ENCODE results near the gene NRP1. TPM values are rescaled to one million over a fixed set of nuclear protein-coding genes. Genes with fewer than 3 reads are reported as not detected.
"Not testable (repeated sequence)": the region's sequence is repeated elsewhere in the genome, so short reads cannot be mapped to it uniquely, and the experiment has no call there.

Gene NRP1
- total RNA-seq (under 1 TPM; 0.60 to 0.88 TPM), polyA plus RNA-seq (not detected), total RNA-seq (0 to 1.3 (median 0.26) reads per million in 6 experiments)

GRCh38 chr10:33334153-33334804 is at the start of gene NRP1:
NRP1 (minus strand) TSS chr10:33334667; CDS start chr10:33334382, 285 bp downstream.
- Mint-ChIP-seq H3K4me1 (peaks cover 3 to 28% (median 20%) of the 10 kb centered on the region in 4 donors), H3K27ac (peak within 1 kb of the TSS in 1 of 10 donors; percentile 29), H3K9me3 (no peaks in the 10 kb centered on the region), H3K36me3 (no peaks in the 10 kb centered on the region), H3K27me3 (peaks cover 35 to 68% (median 59%) of the 10 kb centered on the region in 5 donors), H3K4me3 (peak within 1 kb of the TSS; percentile 71 to 87 (median 82))
- peak; percentile 32 to 52 for ATAC-seq
- peak in 3 of 10 donors; percentile 1 to 13 (median 4) for DNase-seq
- POLR2A ChIA-PET: interaction anchor here (0.6 kb wide), 1 partner anchor 678 kb away, joined by 3 read pairs; no protein-coding TSS in a partner anchor

DNA sequence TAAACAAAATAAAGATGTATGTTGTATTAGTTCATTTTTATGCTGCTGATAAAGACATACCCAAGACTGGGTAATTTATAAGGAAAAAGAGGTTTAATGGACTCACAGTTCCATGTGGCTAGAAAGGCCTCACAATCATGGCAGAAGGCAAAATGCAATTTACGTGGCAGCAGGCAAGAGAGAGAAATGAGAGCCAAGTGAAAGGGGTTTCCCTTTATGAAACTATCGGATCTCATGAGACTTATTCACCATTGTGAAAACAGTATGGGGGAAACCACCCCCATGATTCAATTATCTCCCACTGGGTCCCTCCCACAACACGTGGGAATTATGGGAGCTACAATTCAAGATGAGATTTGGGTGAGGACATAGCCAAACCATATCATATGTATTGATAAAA is 49.7 kb upstream of the NRP1 start:
- H3K27ac Mint-ChIP-seq, DNase-seq, H3K36me3 Mint-ChIP-seq, H3K4me1 Mint-ChIP-seq, H3K4me3 Mint-ChIP-seq, POLR2A ChIA-PET, H3K9me3 Mint-ChIP-seq, ATAC-seq: not testable (repeated sequence)
- H3K27me3 Mint-ChIP-seq: peaks cover 3 to 38% (median 13%) of the 10 kb centered on the region in 5 donors

- ATAC-seq (no peak), DNase-seq (no peak)
- Mint-ChIP-seq H3K27me3 (peaks cover 4 to 27% (median 9%) of the 10 kb centered on the region in 5 donors), H3K27ac (no peak overlapping the region), H3K4me1 (no peaks in the 10 kb centered on the region), H3K36me3 (no peaks in the 10 kb centered on the region), H3K9me3 (no peaks in the 10 kb centered on the region), H3K4me3 (no peak overlapping the region)
- POLR2A ChIA-PET: no interaction called here
Measured at GRCh38 chr10:33382921-33383713, 48.6 kb upstream of the NRP1 start.

- no peak overlapping the region for H3K4me3 Mint-ChIP-seq
- DNase-seq: no peak
- no peaks in the 10 kb centered on the region for H3K4me1 Mint-ChIP-seq
- ATAC-seq: no peak
- no peaks in the 10 kb centered on the region for H3K36me3 Mint-ChIP-seq
- H3K27me3 Mint-ChIP-seq: peaks cover 4 to 21% (median 7%) of the 10 kb centered on the region in 5 donors
- POLR2A ChIA-PET: no interaction called here
- no peaks in the 10 kb centered on the region for H3K9me3 Mint-ChIP-seq
- no peak overlapping the region for H3K27ac Mint-ChIP-seq
Measured at GRCh38 chr10:33382216-33382600, 47.7 kb upstream of the NRP1 start.

DNA sequence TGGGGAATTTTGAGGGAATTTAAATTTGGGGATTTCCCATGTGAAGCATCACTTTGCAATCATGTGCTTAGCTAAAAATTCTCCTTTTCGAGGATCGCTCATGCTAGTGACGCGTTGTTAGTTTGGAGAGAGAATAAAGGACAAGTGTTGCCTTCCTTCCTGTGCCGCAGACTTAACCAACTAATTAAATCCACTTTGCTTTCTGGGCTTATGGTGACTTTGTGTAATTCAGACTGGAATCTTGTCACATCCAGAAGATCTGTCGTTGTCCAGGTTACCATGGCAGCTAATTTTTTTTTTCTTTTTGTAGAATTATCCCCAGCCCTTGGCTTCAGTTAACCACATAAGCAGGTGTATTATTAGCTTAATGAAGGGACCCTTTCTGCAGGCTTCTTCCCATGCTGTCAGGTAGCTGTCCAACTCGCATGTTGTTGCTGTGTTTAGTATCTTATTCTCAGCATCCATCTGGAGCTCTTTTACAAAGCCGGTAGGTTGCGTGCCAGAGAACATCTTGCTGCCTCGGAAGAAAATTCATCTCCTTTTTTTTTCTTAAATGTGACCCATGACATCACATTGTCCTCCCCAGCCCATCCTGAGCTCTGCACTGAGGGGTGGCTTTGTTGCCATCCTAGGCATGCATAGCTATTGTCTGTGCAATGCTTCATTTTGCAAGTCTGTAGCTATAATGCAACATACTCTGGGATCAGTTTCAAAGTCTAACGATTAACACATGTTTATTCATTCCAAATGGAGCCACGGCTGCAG is 47.2 kb upstream of the NRP1 start:
- POLR2A ChIA-PET: no interaction called here

GRCh38 chr10:33377658-33378025 is 43.2 kb upstream of the NRP1 start:
- no peaks in the 10 kb centered on the region for H3K9me3 Mint-ChIP-seq
- no peak overlapping the region for H3K27ac Mint-ChIP-seq
- POLR2A ChIA-PET: no interaction called here
- no peaks in the 10 kb centered on the region for H3K4me1 Mint-ChIP-seq
- H3K36me3 Mint-ChIP-seq: no peaks in the 10 kb centered on the region
- H3K27me3 Mint-ChIP-seq: peaks cover 0 to 9% (median 2%) of the 10 kb centered on the region in 5 donors
- ATAC-seq: no peak
- H3K4me3 Mint-ChIP-seq: no peak overlapping the region
- DNase-seq: no peak

More for the DNA sequence above, 47.2 kb upstream of the NRP1 start:
- ATAC-seq (no peak), DNase-seq (no peak)
- no peaks in the 10 kb centered on the region for H3K4me1 Mint-ChIP-seq
- H3K4me3 Mint-ChIP-seq: no peak overlapping the region
- H3K36me3 Mint-ChIP-seq: no peaks in the 10 kb centered on the region
- peaks cover 2 to 15% (median 5%) of the 10 kb centered on the region in 5 donors for H3K27me3 Mint-ChIP-seq
- no peak overlapping the region for H3K27ac Mint-ChIP-seq
- H3K9me3 Mint-ChIP-seq: no peaks in the 10 kb centered on the region

DNA sequence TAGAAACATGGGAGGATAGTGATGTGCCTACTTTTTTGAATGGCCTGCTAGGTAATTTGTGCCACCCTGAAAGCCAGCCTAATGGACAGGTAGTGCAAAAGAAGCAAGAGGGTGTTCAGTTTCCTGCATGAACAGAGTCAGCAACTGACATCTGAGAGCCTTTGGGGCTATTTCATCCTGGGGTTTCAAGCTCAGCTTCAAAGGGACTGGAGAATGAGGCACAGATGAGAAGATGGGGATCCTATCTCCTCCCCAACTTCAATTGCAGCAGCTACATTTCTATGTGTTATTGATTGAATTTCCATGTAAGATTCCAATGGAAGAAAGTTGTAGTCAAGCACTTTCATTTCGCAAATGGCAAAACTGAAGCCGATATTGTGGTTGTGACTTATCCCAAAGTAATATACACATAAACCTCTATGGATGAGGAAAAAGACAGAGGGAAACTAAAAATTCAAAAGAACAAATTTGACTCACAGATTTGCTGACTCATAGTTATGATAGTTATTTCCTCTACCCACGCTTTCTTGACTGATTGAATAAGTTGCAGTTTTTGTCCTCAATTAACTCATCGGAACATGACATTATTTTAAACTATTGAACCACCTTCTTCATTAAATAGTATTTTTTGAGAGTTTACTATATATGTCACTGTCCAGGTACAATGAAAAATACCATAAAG is 42.6 kb upstream of the NRP1 start:
- Mint-ChIP-seq H3K4me3 (no peak overlapping the region), H3K36me3 (no peaks in the 10 kb centered on the region), H3K27ac (no peak overlapping the region), H3K9me3 (no peaks in the 10 kb centered on the region), H3K4me1 (no peaks in the 10 kb centered on the region), H3K27me3 (peaks cover 0 to 6% (median 4%) of the 10 kb centered on the region in 5 donors)
- ATAC-seq: no peak
- POLR2A ChIA-PET: no interaction called here
- DNase-seq: no peak

GRCh38 chr10:33376476-33376875 is 42.0 kb upstream of the NRP1 start:
- Mint-ChIP-seq H3K36me3 (no peaks in the 10 kb centered on the region), H3K9me3 (no peaks in the 10 kb centered on the region), H3K4me3 (no peak overlapping the region), H3K4me1 (no peaks in the 10 kb centered on the region), H3K27ac (no peak overlapping the region), H3K27me3 (peaks cover 0 to 6% (median 4%) of the 10 kb centered on the region in 5 donors)
- ATAC-seq (no peak), DNase-seq (no peak)
- POLR2A ChIA-PET: no interaction called here

DNA sequence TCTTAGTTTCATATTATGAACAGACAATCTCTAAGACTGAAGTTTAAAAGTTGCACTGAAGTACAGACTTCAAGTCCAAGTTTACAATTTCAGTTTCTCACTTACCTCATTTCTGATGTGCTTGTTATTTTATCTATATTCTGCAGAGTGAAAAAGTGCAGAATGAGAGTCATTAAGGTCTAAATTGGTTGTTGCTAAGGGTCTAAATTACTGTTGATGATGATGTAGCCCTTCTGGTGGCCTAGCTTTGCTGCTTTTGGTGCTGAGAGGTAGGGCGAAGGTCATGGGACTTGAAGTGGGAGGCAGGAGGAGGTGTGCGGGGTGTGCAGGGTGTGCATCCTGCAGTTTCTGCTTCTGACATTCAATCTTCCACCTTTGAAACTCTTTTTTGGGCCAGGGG is 38.8 kb upstream of the NRP1 start:
- Mint-ChIP-seq H3K36me3 (peaks cover 0 to 7% (median 0%) of the 10 kb centered on the region in 3 donors), H3K27me3 (peaks cover 1 to 8% (median 6%) of the 10 kb centered on the region in 5 donors), H3K4me1 (no peaks in the 10 kb centered on the region), H3K27ac (no peak overlapping the region), H3K9me3 (peaks cover 0 to 8% (median 0%) of the 10 kb centered on the region in 9 donors), H3K4me3 (no peak overlapping the region)
- POLR2A ChIA-PET: no interaction called here
- DNase-seq (no peak), ATAC-seq (no peak)

- Mint-ChIP-seq H3K27ac (no peak overlapping the region), H3K4me3 (no peak overlapping the region), H3K27me3 (peaks cover 3 to 13% (median 8%) of the 10 kb centered on the region in 5 donors), H3K36me3 (peaks cover 0 to 12% (median 0%) of the 10 kb centered on the region in 3 donors), H3K4me1 (no peaks in the 10 kb centered on the region), H3K9me3 (peaks cover 0 to 18% (median 7%) of the 10 kb centered on the region in 9 donors)
- ATAC-seq: no peak
- POLR2A ChIA-PET: no interaction called here
- no peak for DNase-seq
Measured at GRCh38 chr10:33371234-33371633, 36.8 kb upstream of the NRP1 start.

DNA sequence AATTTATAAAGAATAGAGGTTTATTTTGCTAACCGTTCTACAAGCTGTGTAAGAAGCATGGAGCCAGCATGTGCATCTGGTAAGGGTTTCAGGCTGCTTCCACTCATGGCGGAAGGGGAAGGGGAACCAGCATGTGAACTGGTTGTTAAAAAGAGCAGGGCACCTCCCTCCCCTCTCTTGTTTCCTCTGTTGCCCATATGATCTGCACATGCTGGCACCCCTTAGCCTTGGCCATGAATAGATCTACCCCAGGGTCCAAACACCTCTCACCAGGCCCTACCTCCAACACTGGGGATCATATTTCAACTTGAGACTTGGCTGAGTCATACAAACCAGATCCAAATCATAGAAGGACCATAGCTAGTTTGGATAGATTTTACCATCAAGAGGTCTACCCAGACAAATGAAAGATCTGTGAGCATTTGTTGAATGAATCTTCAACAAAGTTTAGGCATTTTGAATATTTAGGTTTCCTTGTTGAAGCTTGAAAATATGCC is 36.0 kb upstream of the NRP1 start:
- peaks cover 3 to 13% (median 8%) of the 10 kb centered on the region in 5 donors for H3K27me3 Mint-ChIP-seq
- H3K4me3 Mint-ChIP-seq: no peak overlapping the region
- H3K36me3 Mint-ChIP-seq: peaks cover 0 to 16% (median 0%) of the 10 kb centered on the region in 3 donors
- H3K27ac Mint-ChIP-seq: no peak overlapping the region
- ATAC-seq: no peak
- DNase-seq: no peak
- POLR2A ChIA-PET: no interaction called here
- H3K4me1 Mint-ChIP-seq: no peaks in the 10 kb centered on the region
- H3K9me3 Mint-ChIP-seq: peaks cover 0 to 23% (median 13%) of the 10 kb centered on the region in 9 donors

GRCh38 chr10:33368086-33368485 is 33.6 kb upstream of the NRP1 start:
- no peak for ATAC-seq

More at GRCh38 chr10:33368086-33368485, 33.6 kb upstream of the NRP1 start:
- peaks cover 4 to 21% (median 8%) of the 10 kb centered on the region in 5 donors for H3K27me3 Mint-ChIP-seq
- POLR2A ChIA-PET: no interaction called here
- no peaks in the 10 kb centered on the region for H3K4me1 Mint-ChIP-seq
- no peak overlapping the region for H3K27ac Mint-ChIP-seq
- H3K36me3 Mint-ChIP-seq: peaks cover 0 to 16% (median 0%) of the 10 kb centered on the region in 3 donors
- H3K4me3 Mint-ChIP-seq: no peak overlapping the region
- DNase-seq: no peak
- H3K9me3 Mint-ChIP-seq: peaks cover 0 to 30% (median 13%) of the 10 kb centered on the region in 9 donors

All from naive thymus-derived CD8-positive, alpha-beta T cell (primary cell).